GM12801 (cell line): ENCODE measurements around the gene DLG1.

Experiments used
- TF ChIP-seq, protein P1 (sequence below): IDR thresholded peaks from one replicate; pipeline ENCODE4 v1.5.1; 2011; ENCODE audit warnings: control low read depth; ENCODE audit not compliant: insufficient read length; ENCODE audit errors: extremely low read depth

Gene DLG1

GRCh38 chr3:197256836-197257444 lies 41.5 kb downstream of the DLG1 start:
- TF ChIP-seq, protein P1, sequence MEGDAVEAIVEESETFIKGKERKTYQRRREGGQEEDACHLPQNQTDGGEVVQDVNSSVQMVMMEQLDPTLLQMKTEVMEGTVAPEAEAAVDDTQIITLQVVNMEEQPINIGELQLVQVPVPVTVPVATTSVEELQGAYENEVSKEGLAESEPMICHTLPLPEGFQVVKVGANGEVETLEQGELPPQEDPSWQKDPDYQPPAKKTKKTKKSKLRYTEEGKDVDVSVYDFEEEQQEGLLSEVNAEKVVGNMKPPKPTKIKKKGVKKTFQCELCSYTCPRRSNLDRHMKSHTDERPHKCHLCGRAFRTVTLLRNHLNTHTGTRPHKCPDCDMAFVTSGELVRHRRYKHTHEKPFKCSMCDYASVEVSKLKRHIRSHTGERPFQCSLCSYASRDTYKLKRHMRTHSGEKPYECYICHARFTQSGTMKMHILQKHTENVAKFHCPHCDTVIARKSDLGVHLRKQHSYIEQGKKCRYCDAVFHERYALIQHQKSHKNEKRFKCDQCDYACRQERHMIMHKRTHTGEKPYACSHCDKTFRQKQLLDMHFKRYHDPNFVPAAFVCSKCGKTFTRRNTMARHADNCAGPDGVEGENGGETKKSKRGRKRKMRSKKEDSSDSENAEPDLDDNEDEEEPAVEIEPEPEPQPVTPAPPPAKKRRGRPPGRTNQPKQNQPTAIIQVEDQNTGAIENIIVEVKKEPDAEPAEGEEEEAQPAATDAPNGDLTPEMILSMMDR: no peak

GRCh38 chr3:197256104-197256503 lies 42.3 kb downstream of the DLG1 start:
- TF ChIP-seq, protein P1: no peak

- TF ChIP-seq, protein P1: no peak
These were observed 45.0 kb downstream of the DLG1 start for GRCh38 chr3:197253238-197253947.

DNA sequence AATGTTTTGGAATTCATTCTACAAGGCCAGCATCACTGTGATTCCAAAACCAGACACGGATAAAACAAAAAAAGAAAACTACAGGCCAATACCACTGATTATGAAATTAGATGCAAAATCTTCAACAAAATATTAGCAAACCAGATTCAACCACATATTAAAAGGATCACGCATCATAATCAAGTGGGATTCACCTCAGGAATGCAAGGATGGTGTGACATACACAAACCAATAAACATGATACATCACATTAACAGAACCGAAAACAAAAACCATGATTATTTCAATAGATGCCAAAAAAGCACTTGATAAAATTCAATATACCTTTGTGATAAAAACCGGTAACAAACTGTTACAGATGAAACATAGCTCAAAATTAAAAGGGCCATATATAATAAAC lies 48.9 kb downstream of the DLG1 start:
- TF ChIP-seq, protein P1: no peak

DNA sequence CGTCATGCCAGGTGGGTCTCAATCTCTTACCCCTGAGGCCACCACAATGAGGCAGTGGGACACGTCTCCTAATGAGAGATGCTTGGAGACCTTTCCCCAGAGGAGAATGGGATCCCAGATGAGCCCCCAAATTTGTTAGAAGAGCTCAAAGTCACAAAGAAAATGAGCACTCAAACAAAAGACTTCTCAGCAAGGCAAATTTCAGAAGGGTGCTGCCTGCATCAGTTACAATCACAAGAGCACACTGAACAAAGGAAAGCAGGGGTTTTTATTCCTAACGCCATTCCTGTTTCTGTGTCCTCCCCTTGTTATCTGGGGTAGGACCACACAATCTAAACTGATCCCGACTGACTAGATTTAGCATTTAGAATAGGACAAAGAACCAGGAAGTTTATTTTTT lies 50.1 kb downstream of the DLG1 start:
- TF ChIP-seq, protein P1: no peak

DNA sequence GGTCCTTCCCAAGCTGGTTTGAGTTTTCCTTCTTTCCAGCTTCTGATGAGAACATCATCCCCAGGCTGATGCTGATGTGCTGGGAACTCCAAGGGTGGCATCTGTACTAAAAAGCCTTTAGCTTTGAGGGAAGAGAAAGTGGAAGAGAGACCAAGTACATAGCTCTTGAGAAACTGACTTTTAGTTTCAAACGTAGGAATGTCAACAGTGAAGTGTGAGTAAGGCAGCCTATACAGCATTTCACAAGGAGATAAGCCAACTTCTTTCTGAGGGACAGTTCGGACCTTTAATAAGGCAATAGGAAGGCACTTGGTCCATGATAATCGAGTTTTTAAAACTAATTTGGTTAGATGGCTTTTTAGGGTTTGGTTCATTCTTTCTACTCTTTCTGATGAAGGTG lies 53.7 kb downstream of the DLG1 start:
- TF ChIP-seq, protein P1: no peak

DNA sequence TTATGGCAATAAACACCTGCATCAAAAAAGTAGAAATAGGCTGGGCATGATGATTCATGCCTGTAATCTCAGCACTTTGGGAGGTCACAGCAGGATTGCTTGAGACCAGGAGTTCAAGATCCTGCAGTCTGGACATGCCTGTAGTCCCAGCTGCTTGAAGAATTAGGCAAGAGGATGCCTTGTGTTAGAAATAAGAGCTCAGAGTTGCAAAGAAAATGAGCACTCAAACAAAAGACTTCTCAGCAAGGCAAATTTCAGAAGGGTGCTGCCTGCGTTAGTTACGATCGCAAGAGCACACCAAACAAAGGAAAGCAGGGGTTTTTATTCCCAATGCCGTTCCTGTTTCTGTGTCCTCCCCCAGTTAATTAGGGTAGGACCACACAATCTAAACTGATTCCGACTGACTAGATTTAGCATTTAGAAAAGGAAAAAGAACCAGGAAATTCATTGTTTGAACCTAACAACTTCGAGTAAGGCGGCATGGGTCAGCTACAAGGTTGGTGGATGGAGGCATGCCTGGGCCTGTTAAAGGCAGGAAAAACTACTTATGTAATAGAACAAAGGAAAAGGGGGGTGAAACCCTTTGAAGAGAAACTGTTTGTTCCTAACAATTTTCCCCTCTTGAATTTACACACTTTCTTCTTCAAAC lies 55.5 kb downstream of the DLG1 start:
- TF ChIP-seq, protein P1: no peak
